IMR-90 (cell line): ENCODE results near the gene SHC1. TPM values are rescaled to one million over a fixed set of nuclear protein-coding genes. Genes with fewer than 3 reads are reported as not detected.

Experiments used
- ATAC-seq: fragments of 200-7000 bp; cut with Tn5 transposase; 2 replicates; pipeline ENCODE4 v1.9.1; 2020; ENCODE audit warnings: low read depth, mild to moderate bottlenecking, moderate library complexity
- BruUV-seq: library from RNA; stranded (reverse); fragments of 400-500 nt; replicated peaks from 2 replicates; lab custom pipeline; 2021; lab: Mats Ljungman, UMichigan
- CTCF ChIA-PET: fragments of 300-600 bp; formaldehyde crosslinking; extraction: SDS; loops from one replicate; lab custom pipeline; 2021; ENCODE audit warnings: antibody characterized with exemption; lab: Yijun Ruan, JAX
- POLR2A ChIA-PET: fragments of 300-600 bp; sonication (Branson Sonifier 250); formaldehyde crosslinking; loops from one replicate; lab custom pipeline; 2022; ENCODE audit warnings: antibody characterized with exemption; ENCODE audit not compliant: unreplicated experiment; lab: Charles Lee
- DNase-seq: peaks from one replicate; pipeline ENCODE4 v3.0.0; 2013
- H2AFZ ChIP-seq: replicated peaks from 2 replicates; pipeline ENCODE3; 2013; ENCODE audit warnings: low read length, mild to moderate bottlenecking; ENCODE audit not compliant: poor library complexity
- H2AK5ac ChIP-seq: 2 replicates; pipeline ENCODE4 v1.6.1; 2013; ENCODE audit warnings: low read depth, low read length, inconsistent platforms
- H2AK9ac ChIP-seq: replicated peaks from 2 replicates; pipeline ENCODE3; 2013; ENCODE audit warnings: mild to moderate bottlenecking, low read depth, low read length, moderate library complexity; ENCODE audit not compliant: poor library complexity
- H2BK120ac ChIP-seq: 2 replicates; pipeline ENCODE4 v1.6.1; 2013; ENCODE audit warnings: low read depth, low read length, inconsistent platforms
- H2BK15ac ChIP-seq: 3 replicates; pipeline ENCODE4 v1.6.1; 2013; ENCODE audit warnings: low read depth, low read length, inconsistent platforms
- H2BK20ac ChIP-seq: 2 replicates; pipeline ENCODE4 v1.6.1; 2013; ENCODE audit warnings: low read depth, mild to moderate bottlenecking, inconsistent platforms, low read length, moderate library complexity
- H2BK5ac ChIP-seq: 2 replicates; pipeline ENCODE4 v1.6.1; 2013; ENCODE audit warnings: mild to moderate bottlenecking, low read depth, low read length, inconsistent platforms; ENCODE audit not compliant: poor library complexity, severe bottlenecking
- H3K14ac ChIP-seq: replicated peaks from 2 replicates; pipeline ENCODE4 v1.6.1; 2013; ENCODE audit warnings: low read depth, low read length, inconsistent platforms
- H3K18ac ChIP-seq: 2 replicates; pipeline ENCODE4 v1.6.1; 2013; ENCODE audit warnings: low read depth, low read length, control low read depth
- H3K23ac ChIP-seq: 2 replicates; pipeline ENCODE4 v1.6.1; 2013; ENCODE audit warnings: low read depth, low read length, inconsistent platforms
- H3K27ac ChIP-seq: 2 replicates; pipeline ENCODE4 v1.5.1; 2013; ENCODE audit warnings: mild to moderate bottlenecking, control low read depth, low read length; ENCODE audit not compliant: insufficient read depth
- H3K27me3 ChIP-seq: 2 replicates; pipeline ENCODE4 v1.6.1; 2013; ENCODE audit warnings: low read length; ENCODE audit not compliant: control insufficient read depth, insufficient read depth
- H3K36me3 ChIP-seq: 2 replicates; pipeline ENCODE4 v1.6.1; 2013; ENCODE audit warnings: low read length, mixed read lengths; ENCODE audit not compliant: control insufficient read depth, insufficient read depth
- H3K4ac ChIP-seq: 2 replicates; pipeline ENCODE4 v1.6.1; 2013; ENCODE audit warnings: low read depth, low read length, inconsistent platforms
- H3K4me1 ChIP-seq: 2 replicates; pipeline ENCODE4 v1.6.1; 2013; ENCODE audit warnings: low read length, mixed read lengths; ENCODE audit not compliant: control insufficient read depth, insufficient read depth
- H3K4me2 ChIP-seq: 2 replicates; pipeline ENCODE4 v1.6.1; 2013; ENCODE audit warnings: low read depth, mild to moderate bottlenecking, control low read depth, low read length, moderate library complexity
- H3K4me3 ChIP-seq: 2 replicates; pipeline ENCODE4 v1.5.1; 2013; ENCODE audit warnings: low read depth, mild to moderate bottlenecking, control low read depth, low read length, moderate library complexity; ENCODE audit not compliant: insufficient read depth
- H3K56ac ChIP-seq: 2 replicates; pipeline ENCODE4 v1.6.1; 2013; ENCODE audit warnings: low read length, inconsistent platforms; ENCODE audit not compliant: insufficient read depth; ENCODE audit errors: extremely low read depth
- H3K79me1 ChIP-seq, 2 experiments: 2 replicates each; pipeline ENCODE4 v1.6.1; 2013; ENCODE audit warnings: low read length in 2 of 2, inconsistent platforms in 1 of 2, low read depth in 1 of 2
- H3K9ac ChIP-seq: 2 replicates; pipeline ENCODE4 v1.6.1; 2013; ENCODE audit warnings: low read depth, low read length, control low read depth
- H3K9me1 ChIP-seq: 2 replicates; pipeline ENCODE4 v1.6.1; 2013; ENCODE audit warnings: low read length, inconsistent platforms; ENCODE audit not compliant: insufficient read depth
- H3K9me3 ChIP-seq: 2 replicates; pipeline ENCODE4 v1.6.1; 2013; ENCODE audit warnings: low read length; ENCODE audit not compliant: control insufficient read depth, insufficient read depth
- H4K20me1 ChIP-seq: 2 replicates; pipeline ENCODE4 v1.6.1; 2013; ENCODE audit warnings: low read length, inconsistent platforms; ENCODE audit not compliant: insufficient read depth
- H4K5ac ChIP-seq: 2 replicates; pipeline ENCODE4 v1.6.1; 2013; ENCODE audit warnings: mild to moderate bottlenecking, low read depth, low read length, control low read depth
- H4K8ac ChIP-seq, 2 experiments: 2 replicates each; pipeline ENCODE4 v1.6.1; 2013; ENCODE audit warnings: low read depth in 2 of 2, low read length in 2 of 2, control low read depth in 1 of 2, inconsistent platforms in 1 of 2
- H4K91ac ChIP-seq: 2 replicates; pipeline ENCODE4 v1.6.1; 2013; ENCODE audit warnings: low read depth, low read length, inconsistent platforms; ENCODE audit not compliant: insufficient read depth
- BHLHE40 ChIP-seq: fragments of 150-350 bp; IDR thresholded peaks from 2 replicates; pipeline ENCODE4 v1.6.1; 2016; ENCODE audit warnings: mild to moderate bottlenecking, low read depth, low read length
- MAZ ChIP-seq: IDR thresholded peaks from 2 replicates; pipeline ENCODE4 v1.6.1; 2012; ENCODE audit warnings: low read depth, mild to moderate bottlenecking, low read length, improper control_type of control experiment, moderate library complexity, borderline replicate concordance
- NFE2L2 ChIP-seq: fragments of 150-350 bp; IDR thresholded peaks from 2 replicates; pipeline ENCODE4 v1.6.1; 2016; ENCODE audit warnings: low read depth, mild to moderate bottlenecking, low read length
- RCOR1 ChIP-seq: IDR thresholded peaks from 2 replicates; pipeline ENCODE4 v1.6.1; 2012; ENCODE audit warnings: mild to moderate bottlenecking, low read length, improper control_type of control experiment; ENCODE audit not compliant: insufficient replicate concordance
- RFX5 ChIP-seq: IDR thresholded peaks from 2 replicates; pipeline ENCODE4 v1.8.0; 2012; ENCODE audit warnings: low read depth, mild to moderate bottlenecking, low read length, moderate library complexity
- WGBS, 2 experiments: methylation state at CpG; one replicate each; pipeline versions ENCODE4 v1.1.5 to v1.1.7; 2013; ENCODE audit warnings: missing lambda C conversion rate in 2 of 2; ENCODE audit not compliant: insufficient read length in 1 of 2; ENCODE audit errors: extremely low coverage in 2 of 2; 5-methylcytosine and 5-hydroxymethylcytosine counted together
- dilution Hi-C: fragments of 300-500 bp; cut with HindIII; formaldehyde crosslinking; loops from one replicate; pipeline ENCODE4 v1.14.3; 2018; ENCODE audit warnings: low sequenced_read_pairs; ENCODE audit not compliant: unreplicated experiment
- in situ Hi-C: fragments of 300-500 bp; cut with MboI; formaldehyde crosslinking; loops from 3 replicates; pipeline ENCODE4 v1.14.3; 2019; ENCODE audit warnings: low sequenced_read_pairs, inconsistent platforms, mixed read lengths
- intact Hi-C: fragments of 100-400 bp; cut with micrococcal nuclease; formaldehyde crosslinking; loops from 2 replicates; pipeline ENCODE4 v1.10.0; 2022
- polyA plus RNA-seq, 3 experiments: library from polyadenylated mRNA; depleted of rRNA; stranded (reverse); fragments of >200 nt; gene quantifications; 2 replicates each; pipeline ENCODE4 v1.2.3, GENCODE V29; 2012; ENCODE audit warnings: low replicate concordance in 1 of 3
- total RNA-seq: library from RNA; depleted of rRNA; stranded (reverse); fragments of >200 nt; gene quantifications from 2 replicates; pipeline ENCODE4 v1.2.3, GENCODE V29; 2012
- TF ChIP-seq, protein P1 (sequence below): fragments of 150-350 bp; IDR thresholded peaks from 2 replicates; pipeline ENCODE4 v1.6.1; 2017; ENCODE audit warnings: mild to moderate bottlenecking, antibody characterized with exemption, low read length, low read depth

Gene SHC1
- total and polyA plus RNA-seq, 2 of the 4 experiments (the other 2 are of a cell fraction) = 352 to 355 TPM

DNA sequence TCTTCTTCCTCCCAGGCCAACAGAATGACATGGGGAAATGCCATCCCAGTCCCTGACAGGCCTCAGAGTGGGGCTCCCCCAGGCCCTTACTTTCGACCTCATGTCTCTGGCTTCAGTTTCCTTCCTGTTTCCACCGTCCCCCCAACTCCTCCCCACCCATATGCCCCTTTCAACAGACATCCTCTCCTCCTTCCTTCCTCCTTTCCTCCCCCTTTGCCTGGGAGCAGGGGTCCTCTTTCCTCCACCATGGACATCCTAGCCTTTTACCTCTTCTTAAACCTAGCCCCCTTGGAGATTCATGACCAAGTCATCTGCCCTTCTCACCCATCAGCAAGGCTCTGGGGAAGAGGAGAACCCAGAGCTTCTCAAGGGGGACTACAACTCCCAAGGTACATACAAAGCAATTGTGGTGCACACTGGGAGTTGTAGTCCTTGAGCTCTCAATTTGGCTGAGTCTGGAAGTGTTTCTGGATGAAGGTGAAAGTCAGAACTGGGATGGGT, 36.1 kb upstream of the SHC1 start:
- no TSS peak for BruUV-seq
- no peak overlapping the region for H3K4me3 ChIP-seq
- WGBS, 2 experiments = 67% methylated on average over 2 of the region's 2 CpGs; no CpG with 5 or more reads in 1 of the 2 experiments
- CTCF ChIA-PET = interaction anchor here (1.1 kb wide), 1 partner anchor 11 kb away, joined by 4 read pairs; no protein-coding TSS in a partner anchor
- H3K27ac ChIP-seq = no peak overlapping the region
- no peak overlapping the region for H4K8ac ChIP-seq
- no peak overlapping the region for H3K4me2 ChIP-seq
- peaks cover 12% of the 10 kb centered on the region for H3K9me1 ChIP-seq
- H4K91ac ChIP-seq = no peak overlapping the region
- POLR2A ChIA-PET = interaction anchor here (0.6 kb wide), 1 partner anchor 10 kb away, joined by 14 read pairs; no protein-coding TSS in a partner anchor
- H2BK15ac ChIP-seq = no peak overlapping the region
- H2BK5ac ChIP-seq = no peak overlapping the region
- ATAC-seq = no peak
- intact Hi-C loops (no loop called here), dilution Hi-C loops (no loop called here), in situ Hi-C loops (no loop called here)
- DNase-seq = no peak
- no peak overlapping the region for H2BK20ac ChIP-seq
- peaks cover 13% of the 10 kb centered on the region for H3K4me1 ChIP-seq
- H3K14ac ChIP-seq = no peak overlapping the region
- H2AFZ ChIP-seq = no peak overlapping the region
- no peak overlapping the region for H3K9ac ChIP-seq
- H3K18ac ChIP-seq = no peak overlapping the region
- no peaks in the 10 kb centered on the region for H3K9me3 ChIP-seq
- H2AK9ac ChIP-seq = no peak overlapping the region
- H2BK120ac ChIP-seq = no peak overlapping the region
- no peak overlapping the region for H3K4ac ChIP-seq
- H4K20me1 ChIP-seq = peaks cover 9% of the 10 kb centered on the region; the same call in 1 of the 2 replicates
- TF ChIP-seq RCOR1 (no peak), MAZ (no peak), BHLHE40 (no peak), RFX5 (no peak), NFE2L2 (no peak)
- TF ChIP-seq, protein P1, sequence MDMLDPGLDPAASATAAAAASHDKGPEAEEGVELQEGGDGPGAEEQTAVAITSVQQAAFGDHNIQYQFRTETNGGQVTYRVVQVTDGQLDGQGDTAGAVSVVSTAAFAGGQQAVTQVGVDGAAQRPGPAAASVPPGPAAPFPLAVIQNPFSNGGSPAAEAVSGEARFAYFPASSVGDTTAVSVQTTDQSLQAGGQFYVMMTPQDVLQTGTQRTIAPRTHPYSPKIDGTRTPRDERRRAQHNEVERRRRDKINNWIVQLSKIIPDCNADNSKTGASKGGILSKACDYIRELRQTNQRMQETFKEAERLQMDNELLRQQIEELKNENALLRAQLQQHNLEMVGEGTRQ = no peak
- H4K5ac ChIP-seq = no peak overlapping the region
- H3K79me1 ChIP-seq = peaks cover 14 to 60% of the 10 kb centered on the region in 2 experiments
- no peak overlapping the region; the same call in 1 of the 2 replicates for H2AK5ac ChIP-seq
- peaks cover 2% of the 10 kb centered on the region for H3K36me3 ChIP-seq
- no peaks in the 10 kb centered on the region for H3K27me3 ChIP-seq
- H3K23ac ChIP-seq = no peak overlapping the region
- no peak overlapping the region for H3K56ac ChIP-seq
